ENCODE measurements around the gene SYNE3. TPM values are rescaled to one million over a fixed set of nuclear protein-coding genes. Genes with fewer than 3 reads are reported as not detected.

SYNE3 gene
- total and polyA plus RNA-seq, 2 of the 8 experiments (the other 6 are each of a cell fraction or from before 2014, with no cell fraction given): under 0.01 TPM; not detected in 1

- TF ChIP-seq CHD7 (IDR thresholded peaks at IDR 0.05; ENCODE audit: insufficient replicate concordance, low read length) (no peak), CBX8 (IDR thresholded peaks at IDR 0.05; ENCODE audit: borderline replicate concordance, low read depth, low read length) (no peak), CTBP2 (IDR thresholded peaks at IDR 0.05; ENCODE audit: borderline replicate concordance, insufficient read depth, insufficient read length, low read length) (no peak), POU5F1 (IDR thresholded peaks at IDR 0.05; ENCODE audit: low read depth, low read length) (no peak), NANOG (IDR thresholded peaks at IDR 0.05; ENCODE audit: insufficient read depth, low read depth, low read length, poor library complexity, severe bottlenecking) (no peak)
Measured at GRCh38 chr14:95525999-95526398, 9.5 kb upstream of the SYNE3 start (continued).

Measured in H1 (cell line).